GM19395 (cell line): ENCODE results near the gene XXYLT1.
"Not testable (repeated sequence)": the region's sequence is repeated elsewhere in the genome, so short reads cannot be mapped to it uniquely, and the experiment has no call there.

ENCODE experiments used
- ATAC-seq: cut with Tn5 transposase; IDR thresholded peaks from one replicate; pipeline ENCODE4 v1.9.1; 2021; ENCODE audit warnings: mild to moderate bottlenecking, moderate library complexity; ENCODE audit not compliant: unreplicated experiment

XXYLT1 gene

GRCh38 chr3:195056506-195056905 is 214.5 kb downstream of the XXYLT1 start:
- ATAC-seq, result no peak

- ATAC-seq, result no peak
These were observed 216.6 kb downstream of the XXYLT1 start for GRCh38 chr3:195054311-195054710.

DNA sequence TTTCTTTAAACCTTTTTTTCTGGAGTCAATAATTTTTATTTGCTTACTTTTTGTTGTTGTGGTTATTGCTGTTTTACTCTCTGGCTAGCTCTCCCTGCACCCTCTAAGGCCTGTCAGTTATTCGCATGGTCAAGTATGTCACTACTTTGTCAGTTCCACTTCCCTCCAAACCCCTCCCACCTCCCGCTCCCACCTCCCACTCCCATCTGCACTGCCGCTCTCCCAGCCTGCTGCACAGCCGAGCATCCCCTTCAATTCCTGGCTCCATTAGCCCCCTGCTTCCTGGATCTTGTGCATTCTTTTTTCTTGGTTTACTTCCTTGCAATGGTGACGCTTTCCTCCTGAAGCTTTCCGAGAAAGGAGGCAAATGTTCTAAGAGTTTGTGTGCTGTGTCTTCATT is 218.0 kb downstream of the XXYLT1 start:
- ATAC-seq, result no peak

DNA sequence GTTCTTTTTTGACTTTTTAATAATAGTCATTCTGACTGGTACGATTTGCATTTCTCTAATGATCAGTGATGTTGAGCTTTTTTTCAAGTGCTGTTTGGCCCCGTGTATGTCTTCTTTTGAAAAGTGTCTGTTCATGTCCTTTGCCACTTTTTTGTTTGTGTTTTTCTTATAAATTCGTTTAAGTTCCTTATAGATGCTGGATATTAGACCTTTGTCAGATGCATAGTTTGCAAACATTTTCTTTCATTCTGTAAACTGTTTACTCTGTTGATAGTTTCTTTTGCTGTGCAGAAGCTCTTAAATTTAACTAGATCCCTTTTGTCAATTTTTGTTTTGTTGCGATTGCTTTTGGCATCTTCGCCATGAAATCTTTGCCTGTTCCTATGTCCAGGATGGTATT is 220.7 kb downstream of the XXYLT1 start:
- not testable (repeated sequence) for ATAC-seq

DNA sequence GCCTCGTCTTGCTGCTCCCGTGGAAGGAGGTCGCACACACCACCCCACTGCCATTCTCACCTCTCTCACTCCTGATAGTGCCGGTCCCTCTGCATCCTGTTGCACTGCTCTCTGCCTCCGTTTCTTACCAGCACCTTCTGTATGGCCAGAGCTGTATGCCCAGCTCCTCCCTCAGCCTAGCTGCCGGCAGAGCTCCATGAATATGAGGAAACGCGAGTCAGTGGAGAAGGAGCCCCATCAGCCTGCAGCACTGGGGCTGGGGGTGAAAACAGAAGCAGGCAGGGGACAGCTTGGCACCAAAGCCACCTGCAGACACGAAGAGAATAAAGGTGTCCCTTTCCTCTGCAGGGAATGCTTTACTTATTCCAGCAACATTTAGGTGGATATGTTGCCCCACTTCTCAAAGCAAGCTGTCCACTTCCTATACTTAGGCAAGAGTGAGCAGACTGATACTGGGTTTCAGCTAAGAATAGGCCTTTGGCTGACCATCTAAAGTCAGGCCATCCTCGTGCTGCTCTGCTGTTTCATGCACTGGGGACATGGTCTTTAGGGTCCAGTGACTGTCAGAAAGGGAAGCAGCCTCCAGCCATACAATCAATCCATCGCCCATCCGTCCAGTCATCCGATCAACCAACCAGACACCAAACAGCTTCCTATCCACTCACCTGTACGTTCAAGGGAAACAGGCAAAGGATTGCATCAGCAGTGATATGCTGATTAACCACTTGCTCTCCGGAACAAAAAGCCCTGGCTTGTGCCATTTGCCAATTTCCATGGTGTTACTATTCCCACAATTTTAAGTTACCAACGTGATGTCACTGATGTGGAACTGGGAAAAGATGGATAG is 222.7 kb downstream of the XXYLT1 start:
- ATAC-seq, result no peak

DNA sequence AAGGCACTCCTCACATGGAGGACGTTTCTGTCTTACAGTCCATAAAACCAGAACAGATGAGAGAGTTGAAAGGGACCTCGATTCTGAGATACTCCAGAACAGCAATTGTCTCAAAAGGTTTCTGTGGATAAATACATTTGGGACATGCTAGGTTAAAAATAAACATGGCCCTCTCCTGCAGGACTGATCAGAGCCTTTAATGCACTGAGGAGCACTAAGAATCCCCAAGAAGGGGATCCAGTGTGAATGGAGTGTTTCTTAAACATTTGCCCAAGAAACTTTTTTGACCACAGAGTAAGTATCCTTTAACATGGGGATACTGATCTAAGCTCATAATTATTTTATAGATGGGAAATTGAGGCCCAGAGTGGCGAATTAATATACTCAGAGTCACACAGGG is 223.4 kb downstream of the XXYLT1 start:
- no peak for ATAC-seq

- ATAC-seq, result no peak
These were observed 224.5 kb downstream of the XXYLT1 start for GRCh38 chr3:195046441-195046840.

GRCh38 chr3:195045481-195046210 is 225.3 kb downstream of the XXYLT1 start:
- no peak for ATAC-seq

DNA sequence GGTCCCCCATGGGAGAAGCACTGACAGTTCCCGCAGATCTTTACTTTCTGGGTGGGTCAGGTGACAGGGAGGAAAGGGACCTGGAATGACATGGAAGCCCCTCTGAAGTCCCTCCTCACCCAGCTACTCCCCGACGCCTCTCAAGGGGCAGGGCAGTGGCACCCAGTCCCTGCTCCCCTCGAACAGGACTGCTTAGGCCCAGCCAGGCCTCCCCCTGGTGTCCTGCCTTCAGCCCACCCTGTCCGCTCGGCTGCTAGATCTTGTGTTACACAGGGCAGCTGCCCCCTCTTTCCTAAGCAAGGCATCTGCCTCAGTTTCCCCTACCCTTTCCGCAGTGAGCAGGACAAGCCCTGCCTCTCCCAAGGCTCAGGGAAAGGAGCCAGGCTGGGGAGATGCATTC is 226.5 kb downstream of the XXYLT1 start:
- ATAC-seq, result no peak

DNA sequence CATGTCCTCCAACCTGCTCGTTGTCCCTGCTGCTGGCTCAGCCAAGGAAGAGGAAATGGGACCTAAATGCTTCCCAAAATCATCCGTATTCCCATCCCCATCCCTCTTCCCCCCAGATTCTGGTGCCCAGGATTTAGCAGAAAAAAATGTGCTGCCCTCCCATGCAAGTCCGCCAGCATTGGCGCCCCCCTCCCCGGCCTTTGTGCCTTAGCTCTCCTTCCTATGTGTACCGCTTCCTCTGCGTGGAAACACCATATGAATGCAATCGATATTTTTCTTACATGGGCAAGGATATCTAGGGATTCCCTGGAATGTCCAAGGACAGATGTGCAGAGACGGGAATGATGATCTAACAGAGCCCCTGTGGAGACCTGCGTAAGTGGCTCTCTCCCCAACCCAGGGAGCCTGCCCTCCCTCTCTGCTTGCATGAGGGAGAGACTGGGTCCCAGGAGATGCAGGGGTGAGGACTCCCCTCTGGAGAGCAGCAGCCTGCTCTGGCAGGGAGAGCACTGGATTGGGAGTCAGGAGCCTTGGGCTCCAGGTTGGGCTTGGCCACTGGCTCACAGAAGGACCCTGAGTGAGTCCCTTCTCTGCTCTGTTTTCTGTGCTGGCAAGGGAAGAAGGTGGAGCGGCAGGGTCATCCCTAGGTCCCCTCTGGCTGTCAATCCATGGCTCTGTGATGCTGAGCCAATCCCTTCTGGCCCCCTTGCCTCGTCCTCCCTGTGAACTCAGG is 227.2 kb downstream of the XXYLT1 start:
- ATAC-seq, result no peak

DNA sequence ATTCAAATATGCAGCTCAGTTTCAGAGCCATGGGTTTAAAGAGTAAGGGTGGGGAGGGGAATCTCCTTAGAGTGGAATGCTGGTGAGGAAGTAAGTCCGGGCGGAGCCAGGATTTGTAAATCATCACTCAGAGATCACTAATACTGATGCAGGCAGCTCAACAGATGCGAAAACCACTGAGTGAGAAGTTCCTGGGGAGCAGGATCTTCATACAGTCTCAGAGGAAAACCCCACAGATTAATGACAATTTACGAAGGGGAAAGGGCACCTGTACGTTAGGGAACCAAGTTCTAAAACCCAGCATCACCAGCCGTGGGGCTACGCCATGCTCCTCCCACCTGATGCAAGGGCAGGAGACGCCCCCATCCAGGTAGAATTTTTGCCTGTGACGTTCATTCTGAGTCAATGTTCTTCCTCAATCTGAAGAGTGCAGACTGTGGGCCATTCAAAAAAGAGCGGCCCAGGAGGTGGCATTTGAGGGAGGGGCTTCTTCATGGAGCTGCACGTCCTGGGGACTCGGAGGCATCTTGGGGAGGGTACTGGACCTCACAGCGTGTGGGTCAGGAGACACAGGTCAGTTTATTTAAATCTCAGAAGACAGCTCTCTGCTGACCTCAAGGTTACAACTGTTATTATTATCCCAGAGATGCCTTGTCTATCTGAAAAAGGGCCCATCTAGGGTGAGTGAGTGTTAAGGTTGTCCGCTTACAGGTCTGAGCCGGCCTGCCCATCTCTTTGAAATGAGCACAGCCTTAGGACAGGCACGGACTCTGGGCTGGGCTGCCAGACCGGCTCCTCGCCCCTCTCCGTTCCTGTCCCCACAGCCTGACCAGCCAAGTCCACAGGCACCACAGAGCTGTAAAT is 228.0 kb downstream of the XXYLT1 start:
- ATAC-seq, result no peak

DNA sequence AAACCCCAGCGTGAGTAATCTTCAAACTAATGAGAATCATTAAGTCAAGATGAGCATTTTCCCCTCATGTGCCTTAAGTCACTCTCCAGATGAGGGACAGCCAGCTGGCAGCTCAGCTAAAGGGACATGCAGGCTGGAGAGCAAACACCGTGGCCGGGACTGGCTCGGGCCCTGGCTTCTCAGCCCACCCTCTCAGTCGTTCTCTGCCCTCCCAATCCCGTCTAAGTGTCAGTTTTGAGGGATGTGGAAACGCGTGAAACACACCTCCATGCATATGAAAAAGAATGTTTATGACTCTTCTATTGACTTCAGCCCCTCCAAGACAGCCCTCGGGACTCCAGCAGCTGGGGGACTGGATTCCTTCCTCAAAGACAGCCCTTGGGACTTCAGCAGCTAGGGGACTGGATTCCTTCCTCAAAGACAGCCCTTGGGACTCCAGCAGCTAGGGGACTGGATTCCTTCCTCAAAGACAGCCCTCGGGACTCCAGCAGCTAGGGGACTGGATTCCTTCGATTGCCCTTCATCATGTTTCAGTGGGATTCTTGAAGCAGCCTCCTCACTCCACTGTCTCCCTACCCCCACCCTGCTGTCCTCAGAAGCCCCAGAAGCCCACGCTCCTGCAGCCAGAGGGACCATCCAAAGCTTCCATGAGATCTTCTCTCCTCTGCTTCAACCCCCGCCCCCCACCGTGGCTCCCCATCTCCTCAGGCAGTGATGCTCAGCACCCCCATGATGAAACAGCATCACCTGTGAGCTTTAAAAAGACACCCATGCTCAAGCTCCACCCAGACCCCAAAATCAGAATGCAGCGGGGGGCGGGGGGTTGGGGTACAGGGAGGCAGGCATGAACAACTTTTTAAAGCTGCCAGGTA is 228.9 kb downstream of the XXYLT1 start:
- no peak for ATAC-seq

- no peak for ATAC-seq
These were observed 230.0 kb downstream of the XXYLT1 start for GRCh38 chr3:195040773-195041520.

DNA sequence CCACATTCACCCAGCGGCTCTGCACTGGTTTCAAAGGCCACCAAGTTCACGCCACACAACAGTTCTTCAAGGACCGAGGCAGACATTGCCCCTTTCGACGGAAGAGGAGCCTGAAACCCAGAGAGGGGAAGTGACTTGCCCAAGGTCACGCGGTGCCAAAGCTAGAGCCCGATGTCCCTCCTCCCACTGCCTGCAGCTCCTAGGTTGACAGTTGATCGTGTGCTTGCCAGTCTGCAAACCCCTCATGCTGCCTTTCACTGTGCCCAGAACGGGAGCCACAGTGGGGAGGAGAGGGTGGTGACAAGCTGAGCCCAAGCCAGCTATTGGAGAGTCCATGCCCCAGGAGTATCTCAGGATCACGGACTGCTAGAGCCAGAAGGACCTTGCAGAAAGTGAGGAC is 230.9 kb downstream of the XXYLT1 start:
- no peak for ATAC-seq

GRCh38 chr3:195039180-195039843 is 231.6 kb downstream of the XXYLT1 start:
- no peak for ATAC-seq

GRCh38 chr3:195038161-195038560 is 232.8 kb downstream of the XXYLT1 start:
- no peak for ATAC-seq

GRCh38 chr3:195037586-195037985 is 233.4 kb downstream of the XXYLT1 start:
- ATAC-seq, result not testable (repeated sequence)

- no peak for ATAC-seq
These were observed 234.0 kb downstream of the XXYLT1 start for GRCh38 chr3:195036974-195037373.
